GM21528 (cell line): ENCODE results near the gene MCCD1.
"Not testable (repeated sequence)": the region's sequence is repeated elsewhere in the genome, so short reads cannot be mapped to it uniquely, and the experiment has no call there.

ENCODE experiments used
- ATAC-seq: cut with Tn5 transposase; IDR thresholded peaks from one replicate; pipeline ENCODE4 v1.9.1; 2021; ENCODE audit warnings: mild to moderate bottlenecking, moderate library complexity; ENCODE audit not compliant: unreplicated experiment, low FRiP score

MCCD1 gene, protein sequence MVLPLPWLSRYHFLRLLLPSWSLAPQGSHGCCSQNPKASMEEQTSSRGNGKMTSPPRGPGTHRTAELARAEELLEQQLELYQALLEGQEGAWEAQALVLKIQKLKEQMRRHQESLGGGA

GRCh38 chr6:31528821-31529328 lies at the start of gene MCCD1:
TSS of gene MCCD1 (plus strand) at chr6:31528962. CDS start at chr6:31529015, 53 bp downstream.
- no peak for ATAC-seq

DNA sequence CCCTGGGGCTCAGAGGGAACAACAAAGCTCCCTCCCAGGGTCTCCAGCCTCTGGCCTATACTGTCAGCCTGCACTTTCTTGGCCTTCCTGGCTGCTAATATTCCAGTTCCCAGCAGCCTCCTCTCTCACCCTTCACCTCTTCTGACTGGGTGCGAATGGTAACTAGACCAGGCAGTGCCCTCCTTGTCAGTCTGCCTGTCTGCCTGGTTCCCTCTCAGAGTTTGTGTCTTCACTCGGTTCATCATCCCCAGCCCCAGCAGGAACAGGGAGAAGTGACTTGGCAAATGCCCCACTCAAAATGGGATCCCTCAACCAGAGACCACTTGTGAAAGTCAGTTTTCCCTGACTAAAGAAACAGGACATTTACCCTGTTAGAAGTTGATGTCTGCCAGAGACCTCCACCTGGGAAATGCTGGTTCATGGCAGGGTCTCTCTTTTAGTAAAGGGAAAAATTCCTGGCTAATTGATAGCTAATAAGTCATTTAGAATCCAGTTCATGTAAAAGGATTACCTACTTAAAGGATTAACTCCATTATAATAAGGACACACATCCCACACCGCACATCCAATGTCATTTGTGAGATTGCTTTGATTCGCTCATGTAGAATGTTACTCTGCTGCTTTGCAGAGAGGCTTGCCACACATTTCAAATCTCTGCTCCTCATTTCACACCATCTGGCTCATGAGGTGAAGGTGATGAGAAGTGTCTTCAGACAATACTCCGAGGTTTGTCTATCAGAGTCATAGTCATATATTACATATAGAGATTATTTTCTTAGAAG lies 49.4 kb upstream of the MCCD1 start:
- ATAC-seq: no peak

DNA sequence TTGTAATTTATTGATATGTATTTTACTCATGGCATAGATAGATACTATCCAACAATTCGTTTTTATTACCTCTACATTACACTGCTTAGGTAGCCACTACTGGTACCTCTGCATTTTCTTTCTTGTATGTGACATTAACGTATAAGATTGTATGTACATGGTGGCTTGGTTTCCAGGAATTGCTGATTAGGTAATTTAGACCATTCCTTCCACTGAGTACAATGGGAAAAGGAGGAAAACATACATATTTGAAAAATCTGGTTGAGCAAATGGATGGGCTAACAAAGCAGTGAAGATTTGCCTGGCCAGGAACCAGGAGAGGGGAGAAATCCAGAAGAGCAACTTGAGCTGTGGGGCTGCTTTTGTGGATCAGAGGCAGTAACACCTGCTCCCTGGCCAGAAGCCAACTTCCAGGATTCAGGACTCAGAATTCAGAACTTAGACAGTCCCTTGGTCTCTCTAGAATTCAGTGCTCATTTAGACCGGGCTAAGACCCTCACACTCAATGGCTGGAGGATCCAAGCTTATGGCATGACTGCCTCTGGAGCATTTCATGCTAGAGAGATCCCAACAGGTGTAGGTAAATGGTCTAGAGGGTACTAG lies 48.7 kb upstream of the MCCD1 start:
- no peak for ATAC-seq

- ATAC-seq: no peak
Observed at GRCh38 chr6:31480574-31480973, 48.2 kb upstream of the MCCD1 start.

DNA sequence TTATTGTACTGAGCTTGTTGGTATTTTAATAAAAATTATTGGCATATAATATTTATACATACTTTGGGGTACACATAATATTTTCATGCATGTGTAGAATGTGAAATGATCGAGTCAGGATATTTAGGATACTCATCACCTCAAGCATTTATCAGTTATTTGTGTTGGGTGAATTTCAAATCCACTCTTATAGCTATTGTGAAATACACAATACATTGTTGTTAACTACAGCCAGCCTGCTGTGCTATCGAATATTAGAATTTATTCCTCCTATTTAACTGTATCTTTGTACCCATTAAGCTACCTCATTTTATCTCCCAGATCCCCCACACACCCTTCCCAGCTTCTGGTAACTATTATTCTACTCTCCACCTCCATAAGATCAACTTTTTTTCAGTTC lies 45.4 kb upstream of the MCCD1 start:
- no peak for ATAC-seq

DNA sequence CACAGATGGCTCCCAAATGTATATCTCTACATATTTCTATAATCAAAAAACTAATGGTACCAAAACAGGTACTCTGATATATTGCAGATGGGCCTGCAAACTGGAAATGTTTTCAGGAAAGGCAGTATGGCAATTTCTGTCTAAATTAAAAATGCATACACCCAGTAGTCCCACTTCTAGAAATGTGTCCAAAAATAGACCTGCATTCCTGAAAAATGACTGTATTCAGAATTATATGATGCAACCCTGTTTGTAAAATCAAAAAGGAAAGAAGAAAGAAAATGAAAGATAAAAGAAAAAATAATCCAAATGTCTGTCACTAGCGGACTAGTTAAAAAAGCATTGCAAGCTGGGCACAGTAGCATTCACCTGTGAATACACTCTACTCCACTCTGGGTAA lies 43.7 kb upstream of the MCCD1 start:
- no peak for ATAC-seq

- ATAC-seq: not testable (repeated sequence)
Observed at GRCh38 chr6:31486065-31486837, 42.5 kb upstream of the MCCD1 start.

GRCh38 chr6:31487674-31488073 lies 41.1 kb upstream of the MCCD1 start:
- ATAC-seq: not testable (repeated sequence)

DNA sequence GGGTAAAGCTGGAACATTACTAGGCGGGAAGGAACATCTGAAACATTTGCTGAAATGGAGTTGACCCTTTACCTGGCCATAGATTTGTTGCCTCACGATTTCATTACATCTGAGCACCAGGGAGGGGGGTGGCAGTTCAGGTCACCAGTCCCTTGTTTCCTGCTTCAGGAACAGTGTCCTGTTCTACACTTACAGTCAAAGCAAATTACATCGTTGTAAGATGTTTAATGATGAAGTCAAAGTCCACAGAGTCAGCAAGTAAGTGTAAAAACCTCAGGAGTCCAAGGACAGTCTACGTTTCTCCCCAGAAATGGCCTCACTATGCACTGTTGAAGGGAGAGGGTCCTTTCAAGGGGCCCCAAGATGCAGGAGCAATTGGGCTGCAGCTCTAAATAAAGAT lies 39.7 kb upstream of the MCCD1 start:
- no peak for ATAC-seq

DNA sequence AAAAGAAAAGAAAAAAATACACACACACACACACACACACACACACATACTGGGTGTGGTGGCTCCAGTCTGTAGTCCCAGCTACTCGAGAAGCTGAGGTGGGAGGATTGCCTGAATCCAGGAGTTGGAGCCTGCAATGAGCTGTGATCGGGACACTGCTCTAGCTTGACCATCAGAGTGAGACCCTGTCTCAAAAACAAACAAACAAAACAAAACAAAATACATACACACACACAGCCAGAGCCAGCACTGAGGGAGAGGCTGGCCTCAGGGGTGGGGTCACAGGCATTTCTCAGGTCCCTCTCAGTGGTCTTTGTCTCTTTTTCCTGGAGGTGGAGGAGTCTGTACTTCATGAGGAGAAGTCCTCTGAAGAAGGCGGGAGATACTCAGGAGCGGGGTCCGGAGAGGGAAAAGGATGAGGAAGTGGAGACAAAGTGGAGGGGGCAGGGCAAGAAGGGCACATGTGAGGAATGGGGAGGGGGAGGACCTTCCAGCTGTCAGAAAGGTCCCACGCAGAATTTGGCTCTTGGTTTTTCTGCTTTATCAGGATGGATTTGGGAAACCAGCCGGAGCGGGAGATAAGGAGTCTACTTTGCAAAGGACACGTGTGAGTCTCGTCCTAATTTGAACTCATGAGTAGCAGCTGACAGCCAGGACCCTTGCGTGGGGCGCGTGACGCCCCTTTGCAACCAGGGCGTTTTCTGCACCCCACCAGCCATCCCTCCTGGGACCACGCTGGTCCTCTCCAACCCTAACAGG lies 38.5 kb upstream of the MCCD1 start:
- no peak for ATAC-seq

DNA sequence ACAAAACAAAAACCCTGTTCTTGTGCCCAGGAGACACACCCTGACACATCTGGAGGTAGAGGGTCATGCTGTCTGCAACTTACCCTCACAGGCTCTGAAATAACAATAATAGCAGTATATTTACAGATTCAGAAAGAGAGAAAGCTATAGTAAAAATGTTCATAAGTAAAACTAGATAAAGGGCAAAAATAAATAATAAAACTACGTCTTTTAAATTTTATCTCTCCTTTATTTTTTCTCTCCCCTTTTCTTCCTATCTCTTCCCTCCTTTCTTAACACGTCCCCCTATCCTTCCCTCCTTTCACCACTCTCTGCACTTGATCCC lies 35.2 kb upstream of the MCCD1 start:
- not testable (repeated sequence) for ATAC-seq

DNA sequence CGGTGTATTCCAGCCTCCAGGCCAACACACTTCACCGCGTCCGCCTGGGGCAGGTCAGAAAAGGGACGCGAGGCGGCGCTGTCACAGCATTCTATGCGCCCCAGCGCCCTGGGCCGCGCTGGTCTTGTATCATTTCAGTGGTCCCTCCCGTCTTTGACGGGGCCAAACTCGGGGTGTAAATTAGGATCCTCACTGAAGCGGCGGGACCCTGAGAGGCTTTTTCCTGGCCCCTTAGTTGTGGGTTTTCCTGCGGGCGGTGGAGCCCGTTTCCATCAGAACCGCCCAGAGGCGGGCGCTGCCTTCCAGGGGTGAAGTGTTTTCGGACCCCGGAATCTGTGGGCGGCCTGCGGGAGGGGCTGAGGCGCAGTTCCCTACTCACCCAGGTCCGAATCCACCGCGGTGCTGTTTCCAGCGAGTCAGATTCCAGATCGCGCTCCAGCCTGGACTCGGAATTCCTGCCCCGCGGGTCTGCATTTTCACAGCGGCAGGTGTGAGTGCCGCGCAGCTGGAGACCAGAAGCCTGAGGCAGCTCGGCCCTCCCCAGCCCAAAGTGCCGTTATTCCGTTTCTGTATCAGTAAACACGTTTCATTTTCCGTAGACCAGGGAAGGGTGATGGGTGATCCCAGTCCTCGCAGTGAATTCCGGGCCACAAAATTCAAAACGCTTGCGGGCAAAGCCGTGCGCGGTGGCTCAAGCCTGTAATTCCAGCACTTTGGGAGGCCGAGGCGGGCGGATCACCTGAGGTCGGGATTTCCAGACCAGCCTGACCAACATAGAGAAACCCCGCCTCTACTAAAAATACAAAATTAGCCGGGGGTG lies 34.7 kb upstream of the MCCD1 start:
- peak; percentile 48 for ATAC-seq

DNA sequence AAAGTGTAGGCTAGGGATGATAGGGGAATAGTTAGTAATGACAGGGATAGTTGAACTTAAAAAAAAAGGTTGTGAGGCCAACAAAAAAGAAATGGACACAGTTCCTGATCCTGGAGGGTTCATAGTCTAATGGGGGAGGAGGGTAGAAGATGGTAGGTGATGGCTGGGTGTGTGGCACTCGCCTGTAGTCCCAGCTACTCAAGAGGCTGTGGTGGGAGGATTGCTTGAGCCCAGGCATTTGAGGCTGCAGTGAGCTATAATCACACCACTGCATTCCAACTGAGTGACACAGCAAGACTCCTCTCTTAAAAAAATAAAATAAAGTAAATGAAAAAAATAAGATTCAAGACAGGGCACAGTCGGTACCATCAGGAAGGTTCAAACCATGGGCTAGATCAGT lies 33.2 kb upstream of the MCCD1 start:
- no peak for ATAC-seq

GRCh38 chr6:31496826-31497225 lies 31.9 kb upstream of the MCCD1 start:
- ATAC-seq: not testable (repeated sequence)

DNA sequence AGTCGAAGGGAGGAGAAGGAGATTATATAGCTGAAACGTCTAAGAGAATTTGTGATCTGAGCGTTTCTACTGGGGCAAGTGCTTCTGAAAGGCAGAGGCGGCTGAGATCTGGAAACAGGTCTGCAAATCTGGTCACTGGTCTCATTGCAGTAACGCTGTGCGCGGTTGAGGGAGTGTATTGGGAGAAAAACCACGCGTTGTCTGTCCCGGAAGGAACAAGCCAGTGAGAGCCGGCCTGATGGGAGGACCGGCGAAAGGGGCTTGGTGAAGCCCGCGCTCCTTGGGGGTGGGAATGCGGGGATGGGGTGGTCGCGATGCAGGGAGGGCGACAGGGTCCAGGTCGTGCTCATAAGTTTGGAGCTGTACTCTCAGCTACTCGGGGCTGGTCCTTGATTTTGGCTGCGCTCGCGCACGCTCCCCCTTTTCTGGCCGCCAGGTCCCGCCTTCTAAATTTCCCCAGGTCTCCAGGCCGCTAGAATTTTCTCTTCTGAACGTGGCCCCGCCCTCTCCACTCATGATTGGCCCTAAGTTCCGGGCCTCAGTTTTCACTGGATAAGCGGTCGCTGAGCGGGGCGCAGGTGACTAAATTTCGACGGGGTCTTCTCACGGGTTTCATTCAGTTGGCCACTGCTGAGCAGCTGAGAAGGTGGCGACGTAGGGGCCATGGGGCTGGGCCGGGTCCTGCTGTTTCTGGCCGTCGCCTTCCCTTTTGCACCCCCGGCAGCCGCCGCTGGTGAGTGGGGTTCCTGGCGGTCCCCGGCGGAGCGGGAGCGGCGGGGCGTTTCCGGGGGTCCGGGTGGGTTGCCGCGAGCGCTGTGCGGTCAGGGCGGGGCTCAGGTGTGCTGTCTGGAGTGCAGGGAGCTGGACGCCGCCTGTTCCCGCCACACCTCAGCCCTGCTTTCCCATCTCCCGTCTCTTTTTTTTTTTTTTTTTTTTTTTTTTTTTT lies 31.0 kb upstream of the MCCD1 start, which contains the start of gene MICB:
MICB (plus strand) TSS at position 615 of the 946 bp plus-strand sequence; CDS start at position 664, 49 bp downstream.
- ATAC-seq: peak; percentile 56

GRCh38 chr6:31498748-31499147 lies 30.0 kb upstream of the MCCD1 start:
- no peak for ATAC-seq

DNA sequence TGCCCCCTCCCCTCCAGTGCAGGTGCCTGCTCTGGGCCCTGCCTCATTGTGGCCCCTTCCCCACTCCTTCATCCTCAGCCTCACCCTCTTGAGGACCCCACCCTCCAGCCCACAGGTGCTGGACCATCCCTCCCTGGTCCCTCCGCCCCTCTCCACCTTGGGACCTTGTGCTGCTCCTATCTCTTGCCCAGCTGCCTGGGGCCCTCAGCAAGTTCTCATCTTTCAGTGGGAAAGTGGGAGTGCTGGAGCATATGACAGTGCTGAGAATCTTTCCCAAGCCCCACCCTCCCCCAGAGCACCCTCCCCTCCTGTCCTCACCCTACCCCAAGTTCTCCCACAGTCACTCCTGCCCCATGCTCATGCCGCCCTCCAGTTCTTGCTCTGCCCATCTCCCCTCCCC lies 29.1 kb upstream of the MCCD1 start:
- not testable (repeated sequence) for ATAC-seq

DNA sequence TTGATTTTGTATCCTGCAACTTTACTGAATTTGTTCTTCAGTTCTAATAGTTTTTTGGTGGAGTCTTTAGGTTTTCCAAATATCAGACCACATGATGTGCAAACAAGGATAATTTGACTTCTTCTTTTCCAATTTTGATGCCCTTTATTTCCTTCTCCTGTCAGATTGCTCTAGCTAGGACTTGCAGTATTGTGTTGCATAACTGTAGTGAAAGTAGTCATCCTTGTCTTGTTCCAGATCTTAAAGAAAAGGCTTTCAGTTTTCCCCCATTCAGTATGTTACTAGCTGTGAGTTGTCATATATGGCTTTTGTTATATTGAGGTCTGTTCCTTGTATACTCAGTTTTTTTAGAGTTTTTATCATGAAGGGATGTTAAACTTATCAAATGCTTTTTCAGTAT lies 26.2 kb upstream of the MCCD1 start:
- ATAC-seq: no peak
